ENCODE results near the gene CT55.
"Not testable (repeated sequence)": the region's sequence is repeated elsewhere in the genome, so short reads cannot be mapped to it uniquely, and the experiment has no call there.

Gene CT55

GRCh38 chrX:135170877-135171519 lies at the start of gene CT55:
Gene CT55, minus strand, starts transcription at chrX:135171398. Its CDS starts 227 bp downstream, at chrX:135171171.
- no peak for ATAC-seq

GRCh38 chrX:135213200-135213844 lies 42.1 kb upstream of the CT55 start:
- ATAC-seq: peak; percentile 93 to 98

- ATAC-seq: not testable (repeated sequence)
Measured at GRCh38 chrX:135206427-135206826, 35.2 kb upstream of the CT55 start.

- no peak for ATAC-seq
Measured at GRCh38 chrX:135200297-135200696, 29.1 kb upstream of the CT55 start.

- no peak for ATAC-seq
Measured at GRCh38 chrX:135194684-135195083, 23.5 kb upstream of the CT55 start.

DNA sequence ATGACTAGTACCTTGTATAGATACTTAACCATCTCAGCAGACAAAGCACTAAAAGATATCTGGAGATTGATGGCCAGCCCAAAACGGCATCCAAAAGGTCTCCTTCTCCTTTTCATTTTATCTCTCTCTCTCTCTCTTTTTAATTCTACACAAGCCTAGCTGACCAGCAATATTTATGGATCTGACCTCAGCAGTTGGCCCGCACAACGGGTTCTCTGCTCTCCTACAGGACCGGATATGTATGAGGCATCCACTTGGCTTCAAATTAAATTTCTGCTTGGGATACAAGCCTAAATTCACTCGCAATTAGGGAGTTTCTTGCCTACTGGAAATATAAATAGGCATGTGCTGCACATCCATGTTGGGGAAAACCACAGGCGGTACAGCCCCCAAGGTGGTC lies 22.5 kb upstream of the CT55 start:
- no peak for ATAC-seq

- ATAC-seq: no peak
Measured at GRCh38 chrX:135191838-135192237, 20.6 kb upstream of the CT55 start.

DNA sequence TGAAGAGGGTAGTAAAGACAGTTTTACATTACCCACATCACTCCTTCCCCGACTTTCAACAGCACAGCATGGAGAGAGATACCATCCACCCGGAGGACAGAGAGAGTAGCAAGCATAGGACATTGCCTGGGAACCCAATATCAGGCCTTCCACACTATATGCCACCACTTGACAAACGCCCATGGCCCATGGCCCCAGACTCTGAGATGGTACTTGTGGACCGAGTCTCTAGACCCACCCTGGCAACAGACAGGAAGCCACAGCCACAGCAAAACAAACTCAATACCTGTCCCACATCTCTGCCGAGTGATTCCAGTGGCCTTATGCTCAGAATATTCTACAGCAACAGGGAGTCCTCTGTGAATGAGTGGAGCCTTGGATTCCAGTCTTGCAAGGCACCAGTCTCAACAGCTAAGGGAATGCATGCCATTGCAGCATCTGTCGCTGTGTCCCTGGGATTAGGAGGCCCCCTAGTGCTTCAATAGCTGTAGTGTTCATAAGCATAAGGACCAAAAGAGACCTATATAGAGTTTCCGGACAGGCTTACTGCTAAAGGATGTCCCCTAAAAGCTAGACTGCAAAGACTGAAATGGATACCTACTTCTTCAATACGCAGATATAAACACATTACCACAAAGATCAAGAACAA lies 14.7 kb upstream of the CT55 start:
- peak; percentile 53 for ATAC-seq

- no peak for ATAC-seq
Measured at GRCh38 chrX:135178636-135179035, 7.4 kb upstream of the CT55 start.

GRCh38 chrX:135170468-135170867 lies 730 bp downstream of the CT55 start:
- no peak for ATAC-seq

DNA sequence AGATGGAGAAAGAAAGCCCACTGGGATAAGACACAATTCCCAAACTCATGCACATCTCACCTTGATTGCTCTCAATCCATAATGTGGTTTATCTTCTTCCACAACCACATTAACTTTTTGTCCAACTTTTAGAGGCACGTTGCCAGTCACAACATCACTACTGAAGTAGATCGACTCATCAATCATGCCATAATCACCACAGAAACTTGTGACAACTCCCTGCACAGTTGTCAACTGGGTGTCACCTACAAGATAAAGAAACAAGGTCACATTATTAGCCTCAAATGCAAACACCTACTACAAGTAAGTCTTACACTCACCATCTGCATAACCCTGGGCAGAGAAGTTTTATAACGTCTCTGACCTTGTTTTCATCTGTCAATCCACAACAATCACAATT lies 1.7 kb downstream of the CT55 start:
- not testable (repeated sequence) for ATAC-seq

DNA sequence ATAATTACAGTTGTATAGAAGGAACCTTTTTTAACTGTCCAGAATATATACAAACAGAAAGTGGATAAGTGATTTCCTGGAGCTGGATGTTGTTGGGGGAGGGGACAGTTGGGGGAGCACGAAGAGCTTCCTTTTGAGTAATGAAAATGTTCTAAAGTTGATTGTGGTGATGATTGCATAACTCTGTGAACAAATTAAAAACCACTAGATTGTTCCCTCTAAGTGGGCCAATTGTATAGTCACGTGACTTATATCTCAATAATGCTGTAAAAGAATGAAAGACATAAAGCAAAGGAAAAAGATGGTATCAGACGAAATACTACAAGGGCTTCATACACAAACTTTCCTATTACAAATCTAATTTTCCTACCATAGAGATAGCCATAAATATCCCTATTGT lies 2.7 kb downstream of the CT55 start:
- no peak for ATAC-seq

DNA sequence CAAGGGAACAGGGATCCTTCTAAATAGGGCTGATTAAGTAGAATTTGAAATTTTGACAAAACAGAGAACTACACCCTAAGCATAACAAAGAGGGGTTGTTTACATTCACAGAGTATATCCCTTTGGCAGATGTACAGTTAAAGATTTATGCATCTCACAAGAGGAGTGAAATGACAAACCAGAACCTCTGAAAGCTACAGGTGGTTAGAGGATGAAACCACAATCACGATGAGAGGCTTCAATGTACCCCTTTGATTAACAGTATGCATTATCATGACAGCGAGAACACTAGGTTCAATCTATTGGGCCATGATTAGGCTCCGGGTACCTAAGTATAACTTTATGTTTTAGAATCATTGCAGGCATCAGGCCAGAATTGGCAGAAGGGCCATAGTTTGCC lies 16.5 kb downstream of the CT55 start:
- ATAC-seq: not testable (repeated sequence)

DNA sequence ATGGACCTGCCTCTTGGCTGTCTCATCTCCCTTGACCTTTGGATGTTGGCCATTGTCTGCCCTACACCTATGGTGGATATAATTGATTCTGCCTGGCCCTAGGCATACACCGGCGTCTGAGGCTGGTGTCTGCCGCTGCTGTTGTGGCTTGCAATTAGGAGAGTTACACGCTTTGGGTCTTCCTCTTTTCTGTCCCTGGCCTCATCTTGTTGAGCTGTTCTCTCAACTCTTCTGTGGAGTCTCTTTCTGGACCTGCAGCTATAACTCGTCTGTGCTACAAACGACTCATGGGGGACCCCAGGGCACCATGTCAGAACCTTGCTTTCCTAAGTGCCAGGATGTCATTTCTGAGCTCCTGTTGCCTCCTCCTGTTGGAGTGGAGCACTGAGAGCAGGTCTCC lies 45.1 kb downstream of the CT55 start:
- ATAC-seq: not testable (repeated sequence)

DNA sequence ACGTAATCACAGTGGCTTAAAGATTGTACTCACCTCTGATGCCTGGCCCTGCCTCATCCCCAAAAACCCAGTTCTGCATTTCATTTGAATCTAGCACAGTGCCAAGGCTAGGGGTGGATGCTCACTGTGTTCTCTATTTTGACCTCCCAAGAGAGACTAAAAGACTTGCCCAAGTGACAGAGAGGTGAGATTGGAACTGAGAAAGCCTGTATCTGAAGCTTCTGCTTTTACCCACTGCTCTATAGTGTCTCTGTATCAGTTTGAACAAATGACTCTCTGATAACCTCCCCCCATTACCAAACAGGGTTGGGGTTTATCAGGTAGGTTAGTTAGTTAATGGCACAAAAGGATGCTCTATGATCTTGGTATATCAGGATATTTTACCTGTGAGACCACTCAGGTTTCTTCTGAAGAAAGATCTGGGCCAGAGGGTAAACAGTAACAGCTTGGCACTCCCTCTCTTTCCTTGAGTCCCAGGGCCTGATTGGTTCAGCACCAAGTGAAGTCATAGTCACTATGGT lies 51.1 kb downstream of the CT55 start, which contains the start of gene ETDB:
Gene ETDB (minus strand): TSS at position 471 of the 521 bp plus-strand sequence. CDS start 1,265 bp downstream, outside the sequence.
- ATAC-seq: not testable (repeated sequence)

- not testable (repeated sequence) for ATAC-seq
Measured at GRCh38 chrX:135116064-135116463, 55.1 kb downstream of the CT55 start.

DNA sequence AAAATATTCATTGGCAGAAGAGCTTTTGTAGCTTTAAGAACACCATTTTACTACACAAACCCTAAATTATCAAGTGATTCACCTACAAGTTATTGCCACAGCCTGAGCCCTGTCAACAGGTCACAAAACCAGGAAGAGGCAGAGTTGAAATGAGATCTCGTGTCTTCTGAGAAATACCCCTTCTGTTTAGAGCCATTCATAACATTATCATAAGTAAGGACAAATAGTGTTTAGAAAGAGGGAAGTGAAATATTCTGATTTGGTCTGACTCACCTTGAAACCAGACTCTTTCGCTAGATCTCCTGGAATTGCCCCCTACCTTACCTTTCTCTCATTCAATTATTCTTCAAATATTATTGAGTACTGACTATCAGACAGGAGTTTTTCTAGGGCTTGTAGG lies 56.8 kb downstream of the CT55 start:
- ATAC-seq: peak in 1 of 2 donors; percentile 56

GRCh38 chrX:135112743-135113142 lies 58.5 kb downstream of the CT55 start:
- no peak for ATAC-seq

DNA sequence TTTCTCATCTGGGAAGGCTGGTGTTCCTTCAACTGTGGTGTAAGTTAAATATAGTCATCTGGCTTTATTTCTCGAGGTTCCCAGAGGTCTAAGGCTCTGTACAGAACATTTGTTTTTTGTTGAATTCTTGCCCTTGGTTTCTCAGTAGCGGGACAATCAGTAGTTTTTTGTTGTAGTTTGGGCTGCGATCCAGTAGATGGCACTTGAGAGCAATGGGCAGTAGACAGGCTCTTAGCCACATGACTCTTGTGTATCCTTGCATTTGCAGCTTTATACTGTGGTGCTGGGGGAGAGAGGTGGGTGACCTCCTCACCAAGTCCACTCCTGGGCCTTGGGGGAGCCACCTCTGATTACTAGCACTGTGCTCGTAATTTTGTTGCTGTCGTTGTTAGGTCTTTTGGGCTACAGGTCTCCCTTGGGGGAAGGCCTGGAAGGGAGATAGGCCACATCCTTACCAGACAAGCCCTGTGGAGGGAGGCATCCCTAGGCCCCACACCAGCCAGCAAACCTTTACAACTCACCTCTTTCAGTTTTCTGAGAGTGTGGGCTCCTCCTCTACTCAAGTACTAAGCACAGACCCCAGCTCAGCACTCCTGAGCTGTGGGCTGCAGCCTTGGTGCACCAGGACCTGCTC lies 59.0 kb downstream of the CT55 start:
- ATAC-seq: no peak

DNA sequence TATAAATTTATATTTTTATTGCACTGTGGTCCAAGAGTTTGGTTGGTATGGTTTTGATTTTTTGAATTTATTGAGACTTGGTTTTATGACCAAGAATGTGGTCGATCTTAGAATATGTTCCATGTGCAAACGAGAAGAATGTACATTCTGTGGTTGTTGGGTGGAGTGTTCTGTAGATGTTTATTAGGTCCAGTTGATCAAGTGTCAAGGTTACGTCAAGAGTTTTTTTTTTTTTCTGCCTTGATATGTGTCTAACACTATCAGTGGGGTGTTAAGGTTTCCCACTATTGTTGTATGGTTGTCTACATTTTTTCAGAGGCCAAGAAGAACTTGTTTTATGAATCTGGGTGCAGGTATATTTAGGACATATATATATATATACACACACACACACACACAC lies 61.6 kb downstream of the CT55 start:
- ATAC-seq: no peak
